GM19240 (cell line): ENCODE measurements around the gene LMOD2.

Experiments used
- DNase-seq: peaks from one replicate; pipeline ENCODE4 v3.0.0; 2011; ENCODE audit warnings: low spot score; ENCODE audit not compliant: insufficient read length

Gene LMOD2

GRCh38 chr7:123673137-123673732 is 17.6 kb downstream of the LMOD2 start:
- no peak for DNase-seq

GRCh38 chr7:123673752-123674398 is 18.2 kb downstream of the LMOD2 start:
- no peak for DNase-seq

- DNase-seq: no peak
These were observed 18.9 kb downstream of the LMOD2 start for GRCh38 chr7:123674399-123675180.

GRCh38 chr7:123675181-123675473 is 19.5 kb downstream of the LMOD2 start:
- DNase-seq: no peak

GRCh38 chr7:123677061-123677715 is 21.5 kb downstream of the LMOD2 start:
- DNase-seq: no peak

- DNase-seq: no peak
These were observed 23.9 kb downstream of the LMOD2 start for GRCh38 chr7:123679614-123680013.

GRCh38 chr7:123680580-123680979 is 24.9 kb downstream of the LMOD2 start:
- no peak for DNase-seq

GRCh38 chr7:123681561-123681960 is 25.9 kb downstream of the LMOD2 start:
- no peak for DNase-seq

GRCh38 chr7:123682690-123683089 is 27.0 kb downstream of the LMOD2 start:
- no peak for DNase-seq

- DNase-seq: no peak
These were observed 31.5 kb downstream of the LMOD2 start for GRCh38 chr7:123687161-123687560.

GRCh38 chr7:123687727-123688126 is 32.1 kb downstream of the LMOD2 start:
- DNase-seq: no peak

GRCh38 chr7:123689250-123689649 is 33.6 kb downstream of the LMOD2 start:
- DNase-seq: no peak

GRCh38 chr7:123690550-123690949 is 34.9 kb downstream of the LMOD2 start:
- no peak for DNase-seq

- DNase-seq: no peak
These were observed 36.8 kb downstream of the LMOD2 start for GRCh38 chr7:123692471-123692877.

GRCh38 chr7:123695944-123696677 is 40.4 kb downstream of the LMOD2 start:
- DNase-seq: no peak

- no peak for DNase-seq
These were observed 49.7 kb downstream of the LMOD2 start for GRCh38 chr7:123705211-123705901.

GRCh38 chr7:123709525-123709924 is 53.9 kb downstream of the LMOD2 start:
- no peak for DNase-seq

- no peak for DNase-seq
These were observed 55.0 kb downstream of the LMOD2 start for GRCh38 chr7:123710683-123711082.

- DNase-seq: no peak
These were observed 56.2 kb downstream of the LMOD2 start for GRCh38 chr7:123711832-123712293.

- no peak for DNase-seq
These were observed 57.0 kb downstream of the LMOD2 start for GRCh38 chr7:123712619-123713018.
